Ramos (cell line): Measurements from ENCODE around the gene SFTPB.

Source experiments
- in situ Hi-C: fragments of 300-500 bp; cut with MboI; formaldehyde crosslinking; loops from one replicate; pipeline ENCODE4 v1.14.3; 2022; ENCODE audit warnings: low sequenced_read_pairs; ENCODE audit not compliant: unreplicated experiment

The SFTPB gene

GRCh38 chr2:85703329-85703728, 35.3 kb upstream of the SFTPB start:
- in situ Hi-C loops = no loop called here

- in situ Hi-C loops = no loop called here
Observed at GRCh38 chr2:85702800-85703199, 34.8 kb upstream of the SFTPB start.

- in situ Hi-C loops = no loop called here
Observed at GRCh38 chr2:85702172-85702571, 34.2 kb upstream of the SFTPB start.

- in situ Hi-C loops = no loop called here
Observed at GRCh38 chr2:85699325-85699724, 31.3 kb upstream of the SFTPB start.

- in situ Hi-C loops = no loop called here
Observed at GRCh38 chr2:85698880-85699254, 30.9 kb upstream of the SFTPB start.

- in situ Hi-C loops = no loop called here
Observed at GRCh38 chr2:85698184-85698879, 30.3 kb upstream of the SFTPB start.

- in situ Hi-C loops = no loop called here
Observed at GRCh38 chr2:85697716-85698115, 29.7 kb upstream of the SFTPB start.

GRCh38 chr2:85697096-85697495, 29.1 kb upstream of the SFTPB start:
- in situ Hi-C loops = no loop called here

GRCh38 chr2:85695691-85696668, 28.0 kb upstream of the SFTPB start:
- in situ Hi-C loops = no loop called here

GRCh38 chr2:85695121-85695520, 27.1 kb upstream of the SFTPB start:
- in situ Hi-C loops = no loop called here

- in situ Hi-C loops = no loop called here
Observed at GRCh38 chr2:85694052-85695025, 26.3 kb upstream of the SFTPB start, which contains the start of gene GNLY. GNLY (plus strand) TSS chr2:85694358; CDS start chr2:85694419, 61 bp downstream.

- in situ Hi-C loops = no loop called here
Observed at GRCh38 chr2:85692039-85692645, 24.1 kb upstream of the SFTPB start.

GRCh38 chr2:85690932-85691331, 22.9 kb upstream of the SFTPB start:
- in situ Hi-C loops = no loop called here

- in situ Hi-C loops = no loop called here
Observed at GRCh38 chr2:85684806-85685205, 16.8 kb upstream of the SFTPB start.

GRCh38 chr2:85684380-85684779, 16.4 kb upstream of the SFTPB start:
- in situ Hi-C loops = no loop called here

GRCh38 chr2:85682378-85682777, 14.4 kb upstream of the SFTPB start:
- in situ Hi-C loops = no loop called here

- in situ Hi-C loops = no loop called here
Observed at GRCh38 chr2:85681776-85682175, 13.8 kb upstream of the SFTPB start.

- in situ Hi-C loops = no loop called here
Observed at GRCh38 chr2:85681372-85681763, 13.4 kb upstream of the SFTPB start.

GRCh38 chr2:85680707-85681371, 12.8 kb upstream of the SFTPB start:
- in situ Hi-C loops = no loop called here
